GM23338 (cell line): ENCODE results near the gene TMEM167B. TPM values are rescaled to one million over a fixed set of nuclear protein-coding genes. Genes with fewer than 3 reads are reported as not detected.

Source experiments
- ATAC-seq: fragments of 200-7000 bp; cut with Tn5 transposase; 3 replicates; pipeline ENCODE4 v1.9.1; 2020
- DNase-seq: peaks from one replicate; pipeline ENCODE4 v3.0.0-alpha.2; 2015; ENCODE audit warnings: low spot score
- H2AFZ ChIP-seq: fragments of 200-600 bp; sonication (generic); 2 replicates; pipeline ENCODE4 v1.8.0; 2016; ENCODE audit warnings: antibody characterized with exemption, mild to moderate bottlenecking, moderate library complexity
- H3F3A ChIP-seq: fragments of 200-600 bp; sonication (generic); replicated peaks from 2 replicates; pipeline ENCODE4 v1.8.0; 2017; ENCODE audit warnings: antibody characterized with exemption, mixed run types, low read depth
- H3K27ac ChIP-seq: fragments of 200-600 bp; sonication (generic); 2 replicates; pipeline ENCODE4 v1.6.1; 2016; ENCODE audit warnings: low read depth
- H3K27me3 ChIP-seq: fragments of 200-600 bp; sonication (generic); 2 replicates; pipeline ENCODE4 v1.8.0; 2016; ENCODE audit warnings: mild to moderate bottlenecking, mixed run types, moderate library complexity; ENCODE audit not compliant: insufficient read depth
- H3K36me3 ChIP-seq: fragments of 200-600 bp; sonication (generic); 2 replicates; pipeline ENCODE4 v1.8.0; 2016; ENCODE audit warnings: mild to moderate bottlenecking; ENCODE audit not compliant: insufficient read depth
- H3K4me1 ChIP-seq: fragments of 200-600 bp; sonication (generic); 2 replicates; pipeline ENCODE4 v1.8.0; 2016; ENCODE audit warnings: mild to moderate bottlenecking, moderate library complexity; ENCODE audit not compliant: insufficient read depth
- H3K4me2 ChIP-seq: fragments of 200-600 bp; sonication (generic); 2 replicates; pipeline ENCODE4 v1.7.1; 2017; ENCODE audit warnings: mixed run types
- H3K4me3 ChIP-seq: fragments of 200-600 bp; sonication (generic); 2 replicates; pipeline ENCODE4 v1.6.1; 2016; ENCODE audit warnings: mixed run types
- H3K79me2 ChIP-seq: fragments of 200-600 bp; sonication (generic); replicated peaks from 2 replicates; pipeline ENCODE4 v1.8.0; 2017; ENCODE audit warnings: mild to moderate bottlenecking; ENCODE audit not compliant: insufficient read depth
- H3K9me2 ChIP-seq: fragments of 200-600 bp; sonication (generic); 2 replicates; pipeline ENCODE4 v1.8.0; 2017; ENCODE audit not compliant: insufficient read depth
- H4K20me1 ChIP-seq: fragments of 200-600 bp; sonication (generic); replicated peaks from 2 replicates; pipeline ENCODE4 v1.8.0; 2017; ENCODE audit warnings: mild to moderate bottlenecking; ENCODE audit not compliant: insufficient read depth
- H3K27ac Mint-ChIP-seq: 2 replicates; pipeline ENCODE4 v1.8.0; 2020; ENCODE audit warnings: inconsistent platforms, mild to moderate bottlenecking, moderate library complexity, mixed read lengths
- H3K27me3 Mint-ChIP-seq: 3 replicates; pipeline ENCODE4 v1.8.0; 2022; ENCODE audit warnings: low read depth, mild to moderate bottlenecking, moderate library complexity, mixed read lengths, inconsistent platforms; ENCODE audit not compliant: insufficient read depth, poor library complexity
- H3K36me3 Mint-ChIP-seq: 3 replicates; pipeline ENCODE4 v1.8.0; 2021; ENCODE audit warnings: low read depth, mild to moderate bottlenecking, inconsistent platforms, moderate library complexity, mixed read lengths
- H3K4me1 Mint-ChIP-seq: 3 replicates; pipeline ENCODE4 v1.8.0; 2020; ENCODE audit warnings: mild to moderate bottlenecking, inconsistent platforms, mixed read lengths
- H3K4me3 Mint-ChIP-seq: 3 replicates; pipeline ENCODE4 v1.8.0; 2021; ENCODE audit warnings: moderate library complexity, mild to moderate bottlenecking, inconsistent platforms, mixed read lengths
- H3K9me3 Mint-ChIP-seq: 3 replicates; pipeline ENCODE4 v1.8.0; 2020; ENCODE audit warnings: moderate library complexity, mild to moderate bottlenecking, inconsistent platforms, mixed read lengths
- CREB1 ChIP-seq: fragments of 250-450 bp; sonication (Bioruptor Pico); IDR thresholded peaks from 2 replicates; pipeline ENCODE4 v1.5.0; 2020; ENCODE audit warnings: low read depth, mild to moderate bottlenecking, moderate library complexity
- ETS1 ChIP-seq: IDR thresholded peaks from 2 replicates; pipeline ENCODE4 v1.6.1; 2016; ENCODE audit warnings: antibody characterized with exemption
- JUNB ChIP-seq: IDR thresholded peaks from one replicate; pipeline ENCODE4 v1.6.1; 2016; ENCODE audit warnings: antibody characterized with exemption; ENCODE audit not compliant: unreplicated experiment
- NANOG ChIP-seq: IDR thresholded peaks from 2 replicates; pipeline ENCODE4 v1.6.1; 2016; ENCODE audit warnings: antibody characterized with exemption, borderline replicate concordance
- POLR2AphosphoS5 ChIP-seq: IDR thresholded peaks from 2 replicates; pipeline ENCODE4 v1.6.1; 2016; ENCODE audit warnings: antibody characterized with exemption, low read depth
- REST ChIP-seq: IDR thresholded peaks from one replicate; pipeline ENCODE4 v1.6.1; 2018; ENCODE audit warnings: antibody characterized with exemption; ENCODE audit not compliant: unreplicated experiment
- STAT1 ChIP-seq: IDR thresholded peaks from one replicate; pipeline ENCODE4 v1.6.1; 2016; ENCODE audit warnings: antibody characterized with exemption; ENCODE audit not compliant: unreplicated experiment
- ZNF114 ChIP-seq: fragments of 250-450 bp; sonication (Bioruptor Pico); IDR thresholded peaks from 2 replicates; pipeline ENCODE4 v1.5.0; 2020; ENCODE audit warnings: mild to moderate bottlenecking, moderate library complexity
- ZNF331 ChIP-seq: fragments of 250-450 bp; sonication (Bioruptor Pico); IDR thresholded peaks from 2 replicates; pipeline ENCODE4 v1.5.0; 2020; ENCODE audit warnings: low read depth, mild to moderate bottlenecking, moderate library complexity
- ZNF462 ChIP-seq: fragments of 250-450 bp; sonication (Bioruptor Pico); IDR thresholded peaks from 2 replicates; pipeline ENCODE4 v1.5.0; 2020; ENCODE audit warnings: mild to moderate bottlenecking, moderate library complexity
- polyA plus RNA-seq: library from polyadenylated mRNA; unstranded; fragments of >200 nt; fragmentation: Nextera tagmentation; extraction: Ambion mirVana; gene quantifications from 2 replicates; pipeline ENCODE4 v1.2.1, GENCODE V29; 2016
- total RNA-seq: library from RNA; depleted of rRNA; stranded (reverse); fragments of >200 nt; shearing (Covaris generic); gene quantifications from 2 replicates; pipeline ENCODE4 v1.2.3, GENCODE V29; 2014

TMEM167B gene
- total and polyA plus RNA-seq, 2 experiments from 2014 or later: 9.8 to 10.7 TPM

GRCh38 chr1:109105881-109106280 lies 15.3 kb downstream of the TMEM167B start:
- Histone ChIP-seq H3K4me2 (no peak overlapping the region), H4K20me1 (peaks cover 9% of the 10 kb centered on the region; the same call in 1 of the 2 replicates), H3F3A (peaks cover 12% of the 10 kb centered on the region), H3K36me3 (no peaks in the 10 kb centered on the region), H3K4me1 (no peaks in the 10 kb centered on the region; the same call in 1 of the 2 replicates), H2AFZ (no peak overlapping the region), H3K27me3 (0 out of 2 replicates have a peak, but pooled peaks cover 6% of the 10 kb centered on the region), H3K9me2 (no peaks in the 10 kb centered on the region), H3K27ac (no peak overlapping the region), H3K4me3 (no peak overlapping the region), H3K79me2 (peaks cover 13% of the 10 kb centered on the region)
- Mint-ChIP-seq H3K27me3 (peaks cover 20% of the 10 kb centered on the region), H3K4me3 (no peak overlapping the region), H3K9me3 (no peaks in the 10 kb centered on the region; the same call in 2 of the 3 replicates), H3K4me1 (peaks cover 3% of the 10 kb centered on the region; the same call in 2 of the 3 replicates), H3K36me3 (peaks cover 28% of the 10 kb centered on the region; the same call in 2 of the 3 replicates), H3K27ac (no peak overlapping the region)
- no peak for TF ChIP-seq ZNF462
- no peak for TF ChIP-seq JUNB
- TF ChIP-seq STAT1: no peak
- no peak for TF ChIP-seq ETS1
- TF ChIP-seq NANOG: no peak
- no peak for TF ChIP-seq ZNF114 (CRISPR knock-in tag)
- no peak for TF ChIP-seq CREB1 (CRISPR knock-in tag)
- TF ChIP-seq ZNF331 (CRISPR knock-in tag): no peak
- TF ChIP-seq REST: no peak
- TF ChIP-seq POLR2AphosphoS5: no peak
- ATAC-seq: no peak
- DNase-seq: no peak
